ENCODE results near the gene ITGBL1. TPM values are rescaled to one million over a fixed set of nuclear protein-coding genes. Genes with fewer than 3 reads are reported as not detected.
A peak's percentile ranks its signal among the peaks of the same experiment; 100 is the strongest.

Gene ITGBL1
- total RNA-seq, 1 experiment from 2014 or later, result not detected

DNA sequence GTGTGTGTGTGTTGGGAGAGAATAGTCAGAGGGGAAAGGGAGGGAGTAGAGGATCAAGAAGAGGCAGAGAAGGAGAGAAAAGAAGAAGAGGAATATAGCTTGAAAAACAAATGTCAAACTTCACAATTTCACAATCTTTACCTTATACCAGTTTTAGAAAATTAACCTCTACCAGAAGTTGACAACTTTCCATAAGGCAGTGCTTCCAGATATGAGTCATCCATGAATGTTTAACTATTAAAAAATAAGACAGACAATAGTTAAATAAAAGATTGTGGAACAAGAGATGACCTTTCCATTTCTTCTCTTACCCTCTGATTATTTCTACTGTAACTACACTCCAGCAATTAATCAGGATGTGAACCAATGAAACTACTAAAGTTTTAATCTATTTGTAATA lies 229.4 kb downstream of the ITGBL1 start:
- Mint-ChIP-seq H3K27ac (ENCODE audit: low read depth, unreplicated experiment) (peak overlapping the region; percentile 20), H3K4me1 (ENCODE audit: insufficient read depth, unreplicated experiment) (peaks cover 16% of the 10 kb centered on the region), H3K4me3 (ENCODE audit: unreplicated experiment) (no peak overlapping the region), H3K36me3 (ENCODE audit: insufficient read depth, unreplicated experiment) (no peaks in the 10 kb centered on the region), H3K9me3 (ENCODE audit: unreplicated experiment) (no peaks in the 10 kb centered on the region), H3K27me3 (ENCODE audit: insufficient read depth, unreplicated experiment) (no peaks in the 10 kb centered on the region)
- ChIA-PET CTCF (no interaction called here), POLR2A (interaction anchor here (0.6 kb wide), 1 partner anchor 13 kb away, joined by 3 read pairs; no protein-coding TSS in a partner anchor)
- TF ChIP-seq, protein P1, sequence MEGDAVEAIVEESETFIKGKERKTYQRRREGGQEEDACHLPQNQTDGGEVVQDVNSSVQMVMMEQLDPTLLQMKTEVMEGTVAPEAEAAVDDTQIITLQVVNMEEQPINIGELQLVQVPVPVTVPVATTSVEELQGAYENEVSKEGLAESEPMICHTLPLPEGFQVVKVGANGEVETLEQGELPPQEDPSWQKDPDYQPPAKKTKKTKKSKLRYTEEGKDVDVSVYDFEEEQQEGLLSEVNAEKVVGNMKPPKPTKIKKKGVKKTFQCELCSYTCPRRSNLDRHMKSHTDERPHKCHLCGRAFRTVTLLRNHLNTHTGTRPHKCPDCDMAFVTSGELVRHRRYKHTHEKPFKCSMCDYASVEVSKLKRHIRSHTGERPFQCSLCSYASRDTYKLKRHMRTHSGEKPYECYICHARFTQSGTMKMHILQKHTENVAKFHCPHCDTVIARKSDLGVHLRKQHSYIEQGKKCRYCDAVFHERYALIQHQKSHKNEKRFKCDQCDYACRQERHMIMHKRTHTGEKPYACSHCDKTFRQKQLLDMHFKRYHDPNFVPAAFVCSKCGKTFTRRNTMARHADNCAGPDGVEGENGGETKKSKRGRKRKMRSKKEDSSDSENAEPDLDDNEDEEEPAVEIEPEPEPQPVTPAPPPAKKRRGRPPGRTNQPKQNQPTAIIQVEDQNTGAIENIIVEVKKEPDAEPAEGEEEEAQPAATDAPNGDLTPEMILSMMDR (IDR thresholded peaks at IDR 0.05; ENCODE audit: unreplicated experiment), result no peak
- DNase-seq (ENCODE audit: unreplicated experiment), result peak; percentile 23
- BruUV-seq (replicated peaks), result no TSS peak
- intact Hi-C loops (cut with micrococcal nuclease), result no loop called here

DNA sequence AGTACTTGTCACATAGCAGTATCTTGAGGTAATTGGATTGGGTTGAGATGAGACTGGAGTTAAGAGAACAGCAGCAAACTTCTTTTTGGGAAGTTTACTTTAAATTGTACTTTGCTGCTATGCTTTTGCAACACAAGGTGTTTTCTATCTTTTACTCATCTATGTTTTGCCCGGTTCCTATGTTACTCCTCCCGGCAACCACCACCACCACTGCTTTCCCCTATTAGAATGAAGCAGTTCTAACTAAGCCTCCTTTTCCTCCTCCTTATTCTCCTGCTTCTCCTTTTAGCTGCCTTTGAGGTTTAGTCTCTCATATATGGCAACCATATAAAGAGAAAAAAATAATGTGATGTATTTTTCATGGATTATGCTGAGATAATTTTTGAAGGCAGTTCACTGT lies 233.5 kb downstream of the ITGBL1 start:
- H3K27me3 Mint-ChIP-seq (ENCODE audit: insufficient read depth, unreplicated experiment), result no peaks in the 10 kb centered on the region
- intact Hi-C loops (cut with micrococcal nuclease), result no loop called here
- no peak for DNase-seq (ENCODE audit: unreplicated experiment)
- TF ChIP-seq, protein P1 (IDR thresholded peaks at IDR 0.05; ENCODE audit: unreplicated experiment), result no peak
- H3K36me3 Mint-ChIP-seq (ENCODE audit: insufficient read depth, unreplicated experiment), result no peaks in the 10 kb centered on the region
- H3K9me3 Mint-ChIP-seq (ENCODE audit: unreplicated experiment), result no peaks in the 10 kb centered on the region
- H3K27ac Mint-ChIP-seq (ENCODE audit: low read depth, unreplicated experiment), result no peak overlapping the region
- ChIA-PET CTCF (interaction anchor here (0.9 kb wide), 1 partner anchor 29 kb away, joined by 3 read pairs; no protein-coding TSS in a partner anchor), POLR2A (no interaction called here)
- BruUV-seq (replicated peaks), result no TSS peak
- H3K4me1 Mint-ChIP-seq (ENCODE audit: insufficient read depth, unreplicated experiment), result peaks cover 17% of the 10 kb centered on the region
- no peak overlapping the region for H3K4me3 Mint-ChIP-seq (ENCODE audit: unreplicated experiment)

DNA sequence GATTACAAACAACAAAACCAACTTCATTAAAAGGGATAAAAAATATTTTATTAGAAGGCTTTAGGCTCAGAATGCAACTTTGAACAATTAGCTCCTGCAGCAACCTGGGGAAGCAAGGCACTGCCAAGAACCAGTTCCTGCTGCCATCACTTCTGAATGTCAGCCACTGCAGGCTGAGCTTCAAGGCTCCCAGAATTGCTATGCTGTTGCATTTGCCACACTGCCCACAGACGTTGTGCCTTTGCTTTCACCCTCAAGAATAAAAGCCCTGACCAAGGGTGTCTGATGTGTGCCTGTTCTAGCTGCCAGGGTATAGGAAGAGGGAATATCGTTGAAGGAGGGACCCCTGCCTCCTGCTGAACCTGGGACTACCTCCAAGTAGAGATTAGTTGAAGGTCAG lies 238.4 kb downstream of the ITGBL1 start:
- intact Hi-C loops (cut with micrococcal nuclease), result no loop called here
- TF ChIP-seq, protein P1 (IDR thresholded peaks at IDR 0.05; ENCODE audit: unreplicated experiment), result no peak
- BruUV-seq (replicated peaks), result no TSS peak
- no peaks in the 10 kb centered on the region for H3K36me3 Mint-ChIP-seq (ENCODE audit: insufficient read depth, unreplicated experiment)
- CTCF ChIA-PET, result interaction anchor here (0.5 kb wide), 1 partner anchor 384 kb away, joined by 3 read pairs; no protein-coding TSS in a partner anchor
- no peaks in the 10 kb centered on the region for H3K9me3 Mint-ChIP-seq (ENCODE audit: unreplicated experiment)
- no peak overlapping the region for H3K27ac Mint-ChIP-seq (ENCODE audit: low read depth, unreplicated experiment)
- H3K4me3 Mint-ChIP-seq (ENCODE audit: unreplicated experiment), result no peak overlapping the region
- H3K27me3 Mint-ChIP-seq (ENCODE audit: insufficient read depth, unreplicated experiment), result no peaks in the 10 kb centered on the region
- POLR2A ChIA-PET, result interaction anchor here (1.4 kb wide), 1 partner anchor 16 kb away, joined by 5 read pairs; no protein-coding TSS in a partner anchor
- DNase-seq (ENCODE audit: unreplicated experiment), result no peak
- peaks cover 7% of the 10 kb centered on the region for H3K4me1 Mint-ChIP-seq (ENCODE audit: insufficient read depth, unreplicated experiment)

DNA sequence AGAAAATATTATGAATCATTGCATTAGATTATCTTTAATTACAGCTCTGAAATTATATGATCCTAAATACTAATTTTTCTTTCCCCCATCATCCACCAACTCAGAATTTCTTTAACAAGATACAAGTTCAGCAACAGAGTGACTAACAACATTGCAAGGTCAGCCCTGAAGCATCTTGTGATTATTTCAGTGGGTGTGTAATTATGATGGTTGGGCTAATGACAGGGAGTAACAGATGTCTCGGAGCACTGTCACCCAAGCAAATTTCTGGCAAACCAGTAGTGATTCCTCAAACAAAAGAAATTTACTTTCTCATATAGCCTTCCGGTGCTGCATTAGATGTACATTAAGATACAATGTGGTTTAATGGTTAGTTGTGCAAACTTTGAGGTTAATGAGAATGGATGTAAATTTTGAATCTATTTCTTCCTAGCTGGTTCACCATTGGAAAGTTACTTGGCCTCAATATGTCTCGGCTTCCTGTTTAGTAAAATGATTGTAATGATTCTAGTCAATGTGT lies 238.9 kb downstream of the ITGBL1 start:
- Mint-ChIP-seq H3K9me3 (ENCODE audit: unreplicated experiment) (no peaks in the 10 kb centered on the region), H3K4me3 (ENCODE audit: unreplicated experiment) (no peak overlapping the region), H3K4me1 (ENCODE audit: insufficient read depth, unreplicated experiment) (peaks cover 7% of the 10 kb centered on the region), H3K27ac (ENCODE audit: low read depth, unreplicated experiment) (no peak overlapping the region), H3K36me3 (ENCODE audit: insufficient read depth, unreplicated experiment) (no peaks in the 10 kb centered on the region), H3K27me3 (ENCODE audit: insufficient read depth, unreplicated experiment) (no peaks in the 10 kb centered on the region)
- BruUV-seq (replicated peaks), result no TSS peak
- intact Hi-C loops (cut with micrococcal nuclease), result no loop called here
- ChIA-PET CTCF (interaction anchor here (0.5 kb wide), 1 partner anchor 384 kb away, joined by 3 read pairs; no protein-coding TSS in a partner anchor), POLR2A (interaction anchor here (1.4 kb wide), 1 partner anchor 15 kb away, joined by 5 read pairs; no protein-coding TSS in a partner anchor)
- no peak for DNase-seq (ENCODE audit: unreplicated experiment)
- TF ChIP-seq, protein P1 (IDR thresholded peaks at IDR 0.05; ENCODE audit: unreplicated experiment), result no peak
